Activated CD8-positive, alpha-beta memory T cell treated with anti-CD3 and anti-CD28 coated beads for 1 hour (primary cell): ENCODE data around the gene TRMT112.
"Not testable (repeated sequence)": the region's sequence is repeated elsewhere in the genome, so short reads cannot be mapped to it uniquely, and the experiment has no call there.

Experiments used
- DNase-seq, 2 donors: peaks; one replicate each; pipeline ENCODE4 v3.0.0-alpha.2; 2020; ENCODE audit warnings: low read depth in 1 of 2; ENCODE audit errors: extremely low read depth in 1 of 2

The TRMT112 gene

DNA sequence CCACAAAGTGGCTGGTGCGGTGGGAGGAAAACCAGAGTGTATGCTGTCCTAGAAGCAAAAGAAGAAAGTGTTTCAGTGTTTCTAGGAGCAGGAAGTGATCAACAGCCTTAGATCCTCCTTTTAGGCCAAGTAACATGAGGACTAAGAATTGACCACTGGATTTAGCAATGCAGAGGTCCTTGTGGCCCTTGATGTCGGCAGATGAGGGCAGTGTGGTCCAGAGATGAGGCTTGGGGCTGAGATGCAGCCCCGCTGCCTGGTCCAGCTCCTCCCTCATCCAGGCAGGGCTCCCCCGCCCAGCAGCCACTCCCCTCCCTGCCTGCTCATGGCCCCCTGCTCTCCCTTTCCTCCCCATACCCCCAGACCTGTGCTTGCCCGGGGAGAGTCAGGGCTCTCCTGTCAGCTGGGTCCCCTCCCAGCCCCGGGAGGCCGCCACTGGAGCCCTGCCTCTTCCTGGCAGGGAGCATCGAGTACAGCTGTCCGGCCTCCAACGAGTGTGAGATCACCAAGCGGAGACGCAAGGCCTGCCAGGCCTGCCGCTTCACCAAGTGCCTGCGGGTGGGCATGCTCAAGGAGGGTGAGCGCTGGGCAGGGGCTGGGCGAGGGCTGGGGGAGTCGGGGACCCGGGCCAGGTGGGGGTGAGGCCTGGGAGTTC is 3.7 kb downstream of the TRMT112 start:
- DNase-seq, result no peak

- no peak for DNase-seq
Observed at GRCh38 chr11:64312947-64313346, 4.4 kb downstream of the TRMT112 start.

- not testable (repeated sequence) for DNase-seq
Observed at GRCh38 chr11:64307795-64308194, 9.6 kb downstream of the TRMT112 start.

DNA sequence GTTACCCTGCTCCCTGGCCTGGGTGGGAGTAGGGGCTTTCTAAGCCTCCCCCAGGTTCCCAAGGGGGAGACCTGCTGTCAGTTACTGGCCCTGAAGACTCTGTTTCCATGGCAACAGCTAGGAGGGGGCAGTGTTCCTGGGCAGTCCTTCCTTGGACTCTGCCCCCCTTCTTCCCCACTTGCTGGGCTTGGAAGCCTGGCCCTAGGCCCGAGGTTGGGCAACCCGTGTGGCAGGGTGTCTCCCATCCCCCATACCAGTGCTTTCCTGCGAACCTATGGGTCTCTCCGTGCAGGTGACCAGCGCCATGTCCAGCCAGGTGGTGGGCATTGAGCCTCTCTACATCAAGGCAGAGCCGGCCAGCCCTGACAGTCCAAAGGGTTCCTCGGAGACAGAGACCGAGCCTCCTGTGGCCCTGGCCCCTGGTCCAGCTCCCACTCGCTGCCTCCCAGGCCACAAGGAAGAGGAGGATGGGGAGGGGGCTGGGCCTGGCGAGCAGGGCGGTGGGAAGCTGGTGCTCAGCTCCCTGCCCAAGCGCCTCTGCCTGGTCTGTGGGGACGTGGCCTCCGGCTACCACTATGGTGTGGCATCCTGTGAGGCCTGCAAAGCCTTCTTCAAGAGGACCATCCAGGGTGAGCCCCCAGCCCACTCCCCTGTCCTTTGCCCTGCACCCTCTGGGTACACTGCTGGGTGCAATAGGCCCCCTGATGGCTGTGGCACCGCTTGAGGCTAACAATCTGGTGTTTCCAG is 10.3 kb downstream of the TRMT112 start:
- no peak for DNase-seq

- DNase-seq, result no peak
Observed at GRCh38 chr11:64306563-64306875, 10.8 kb downstream of the TRMT112 start.

GRCh38 chr11:64305691-64306562 is 11.4 kb downstream of the TRMT112 start:
- peak in 1 of 2 donors; percentile 47 for DNase-seq

- DNase-seq, result peak; percentile 98 to 100
Observed at GRCh38 chr11:64305075-64305690, 12.2 kb downstream of the TRMT112 start, which contains the start of gene ESRRA. ESRRA (plus strand) TSS chr11:64305524; CDS start chr11:64307180, 1,656 bp downstream.

DNA sequence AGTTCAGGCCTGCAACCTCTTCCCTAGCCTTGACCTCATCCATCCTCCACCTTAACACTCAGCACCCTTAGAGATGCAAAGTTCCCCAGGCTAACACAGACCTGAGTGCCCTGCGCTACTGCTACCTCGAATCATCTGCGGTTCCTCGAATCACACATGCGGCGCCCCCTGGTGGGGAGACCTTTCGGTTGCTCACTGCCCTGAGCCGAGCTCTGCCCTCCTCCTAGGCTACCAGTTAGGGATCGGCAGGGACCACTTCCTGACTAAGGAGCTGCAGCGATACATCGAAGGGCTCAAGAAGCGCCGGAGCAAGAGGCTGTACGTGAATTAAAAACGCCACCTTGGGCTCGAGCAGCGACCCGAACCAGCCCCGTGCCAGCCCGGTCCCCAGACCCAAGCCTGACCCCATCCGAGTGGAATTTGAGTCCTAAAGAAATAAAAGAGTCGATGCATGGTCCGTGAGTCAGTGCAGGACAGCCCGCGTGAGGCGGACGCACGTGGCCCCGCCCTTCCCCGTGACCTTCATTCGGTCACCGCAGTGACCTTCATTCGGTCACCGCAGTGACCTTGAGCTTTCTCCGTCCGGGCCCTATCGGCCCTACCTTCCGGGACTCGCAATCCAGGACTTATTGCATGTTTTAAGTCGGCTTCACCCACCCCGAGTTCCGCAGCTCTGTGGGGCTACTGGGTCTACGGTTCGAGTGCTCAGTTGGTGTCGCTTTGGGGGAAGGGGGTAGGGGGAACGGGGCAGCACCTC is 12.9 kb downstream of the TRMT112 start:
- peak; percentile 84 to 94 for DNase-seq

DNA sequence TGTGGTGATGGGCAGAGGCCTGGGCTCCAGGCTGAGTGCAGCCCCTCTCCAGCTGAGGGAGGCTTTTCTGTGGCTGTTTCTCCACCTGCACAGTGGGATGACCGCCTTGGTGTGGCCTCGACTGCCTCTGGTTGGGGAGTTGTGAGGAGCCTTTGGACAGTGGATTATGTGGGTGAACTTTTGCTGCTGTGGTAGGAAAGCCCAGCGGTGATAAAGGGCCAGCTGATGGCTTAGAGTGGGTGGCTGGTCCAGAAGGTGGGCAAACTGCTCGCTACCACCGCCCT is 13.4 kb downstream of the TRMT112 start:
- DNase-seq, result no peak

GRCh38 chr11:64303109-64304031 is 14.0 kb downstream of the TRMT112 start:
- no peak for DNase-seq

DNA sequence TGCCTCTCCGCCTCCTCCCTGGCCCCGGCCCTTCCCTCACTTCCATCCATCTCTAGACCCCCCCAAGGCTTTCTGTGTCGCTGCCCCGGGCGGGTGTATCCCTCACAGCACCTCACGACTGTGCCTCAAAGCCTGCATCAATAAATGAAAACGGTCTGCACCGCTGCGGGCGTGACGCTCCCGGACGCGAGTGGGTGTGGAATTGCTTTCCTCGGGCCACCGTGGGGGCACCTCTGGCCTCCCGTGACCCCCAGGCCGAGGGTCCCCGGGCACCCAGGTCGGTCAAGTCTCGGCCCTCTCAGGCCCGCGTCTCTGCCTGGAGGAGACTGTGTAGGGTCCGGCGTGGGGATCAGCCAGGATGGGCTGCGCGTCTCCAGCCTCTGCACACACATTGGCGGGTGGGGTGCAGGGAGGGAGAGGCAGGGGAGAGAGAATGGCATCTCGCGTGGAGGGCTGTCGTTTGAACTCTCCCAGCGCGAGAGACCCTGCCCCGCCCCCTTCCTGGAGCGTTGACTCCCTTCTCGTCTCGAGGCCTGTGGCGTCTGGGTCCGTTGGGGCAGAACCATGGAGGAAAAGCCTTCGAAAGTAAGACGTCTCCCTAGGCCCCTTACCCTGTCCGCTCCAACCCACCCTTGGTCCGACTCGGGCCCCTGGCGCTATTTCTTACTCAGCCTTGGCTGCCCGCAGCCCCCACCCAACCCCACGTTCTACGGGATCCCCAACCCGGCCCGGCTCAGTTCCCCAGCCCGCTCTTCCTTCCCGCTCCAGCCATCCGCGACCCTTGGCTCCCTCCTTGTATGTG is 17.3 kb downstream of the TRMT112 start, which contains the start of gene CATSPERZ:
Gene CATSPERZ, plus strand, starts transcription at position 512 of the 802 bp plus-strand sequence. Its CDS starts 53 bp downstream, at position 565.
- DNase-seq, result no peak

DNA sequence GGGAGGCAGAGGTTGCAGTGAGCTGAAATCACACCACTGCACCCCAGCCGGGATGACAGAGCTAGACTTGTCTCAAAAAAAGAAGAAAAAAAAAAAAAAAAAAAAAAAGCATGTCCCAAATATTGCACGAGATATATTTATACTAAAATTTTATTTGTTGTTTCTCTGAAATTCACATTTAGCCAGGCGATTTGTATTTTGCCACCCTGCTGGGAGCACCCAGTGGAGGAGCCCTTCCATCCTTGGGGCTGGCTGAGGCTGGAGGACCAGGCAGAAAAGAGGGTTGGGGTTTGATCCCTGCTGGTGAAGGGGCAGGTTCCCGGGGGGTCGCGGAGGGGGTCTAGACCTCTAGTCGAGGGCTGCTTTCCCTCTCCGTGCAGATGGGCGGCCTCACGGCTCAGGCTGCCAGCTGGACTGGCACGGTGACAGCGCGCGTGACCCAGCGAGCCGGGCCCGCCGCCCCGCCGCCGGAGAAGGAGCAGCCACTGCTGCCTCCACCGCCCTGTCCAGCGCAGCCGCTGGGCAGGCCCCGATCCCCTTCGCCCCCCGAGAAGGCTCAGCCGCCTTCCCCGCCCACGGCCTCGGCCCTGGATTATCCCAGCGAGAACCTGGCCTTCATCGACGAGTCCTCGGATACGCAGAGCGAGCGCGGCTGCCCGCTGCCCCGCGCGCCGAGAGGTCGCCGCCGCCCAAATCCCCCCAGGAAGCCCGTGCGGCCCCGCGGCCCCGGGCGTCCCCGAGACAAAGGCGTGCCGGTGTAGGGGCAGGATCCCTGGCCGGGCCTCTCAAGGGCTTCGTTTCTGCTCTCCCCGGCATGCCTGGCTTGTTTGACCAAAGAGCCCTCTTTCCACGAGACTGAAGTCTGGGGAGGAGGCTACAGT is 18.2 kb downstream of the TRMT112 start:
- no peak for DNase-seq

- no peak for DNase-seq
Observed at GRCh38 chr11:64297699-64298358, 19.5 kb downstream of the TRMT112 start.

- DNase-seq, result no peak
Observed at GRCh38 chr11:64296830-64297698, 20.3 kb downstream of the TRMT112 start.

GRCh38 chr11:64296236-64296635 is 21.1 kb downstream of the TRMT112 start:
- no peak for DNase-seq

GRCh38 chr11:64295760-64296159 is 21.6 kb downstream of the TRMT112 start:
- no peak for DNase-seq
